Activated T-cell treated with anti-CD3 and anti-CD28 coated beads for 48 hours (primary cell): ENCODE data around the gene SIK3.
A peak's percentile ranks its signal among the peaks of the same experiment; 100 is the strongest.

Experiments
- DNase-seq: peaks from one replicate; pipeline ENCODE4 v3.0.0-alpha.2; 2020; ENCODE audit warnings: low read depth

SIK3 gene

GRCh38 chr11:116930586-116930985 lies 167.6 kb downstream of the SIK3 start:
- DNase-seq: no peak

GRCh38 chr11:116930177-116930576 lies 168.1 kb downstream of the SIK3 start:
- DNase-seq: peak; percentile 7

DNA sequence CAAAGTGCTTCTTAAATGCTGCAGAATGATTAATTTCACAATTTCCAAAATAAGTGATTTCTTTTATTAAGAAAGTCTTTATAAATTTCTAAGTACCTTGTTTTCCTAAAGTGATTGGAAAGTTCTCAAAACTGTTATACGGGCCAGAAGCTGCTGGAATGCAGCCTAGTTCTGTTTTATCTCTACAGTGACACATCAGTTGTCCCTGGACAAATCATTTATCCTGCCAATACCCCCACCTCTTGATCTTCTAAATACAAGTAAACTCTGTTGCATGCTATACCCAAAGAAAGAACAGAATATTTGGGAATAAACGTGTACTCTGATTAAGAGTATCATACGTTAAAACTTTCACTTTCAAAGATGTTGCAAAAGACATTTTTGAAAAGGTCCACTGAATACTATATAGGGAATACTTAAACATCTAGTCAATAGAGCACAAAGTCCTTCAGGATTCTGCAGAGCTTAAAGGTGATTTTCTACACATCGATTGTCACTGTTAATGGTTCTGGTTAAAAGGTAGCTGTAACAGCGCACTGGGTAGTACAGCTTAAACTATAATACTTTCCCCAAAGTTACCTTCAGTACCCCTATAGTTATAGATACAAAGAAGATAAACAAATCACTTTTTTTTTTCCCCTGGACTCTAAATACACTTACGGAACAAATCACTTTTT lies 168.7 kb downstream of the SIK3 start:
- DNase-seq: no peak

GRCh38 chr11:116928845-116929244 lies 169.4 kb downstream of the SIK3 start:
- no peak for DNase-seq

DNA sequence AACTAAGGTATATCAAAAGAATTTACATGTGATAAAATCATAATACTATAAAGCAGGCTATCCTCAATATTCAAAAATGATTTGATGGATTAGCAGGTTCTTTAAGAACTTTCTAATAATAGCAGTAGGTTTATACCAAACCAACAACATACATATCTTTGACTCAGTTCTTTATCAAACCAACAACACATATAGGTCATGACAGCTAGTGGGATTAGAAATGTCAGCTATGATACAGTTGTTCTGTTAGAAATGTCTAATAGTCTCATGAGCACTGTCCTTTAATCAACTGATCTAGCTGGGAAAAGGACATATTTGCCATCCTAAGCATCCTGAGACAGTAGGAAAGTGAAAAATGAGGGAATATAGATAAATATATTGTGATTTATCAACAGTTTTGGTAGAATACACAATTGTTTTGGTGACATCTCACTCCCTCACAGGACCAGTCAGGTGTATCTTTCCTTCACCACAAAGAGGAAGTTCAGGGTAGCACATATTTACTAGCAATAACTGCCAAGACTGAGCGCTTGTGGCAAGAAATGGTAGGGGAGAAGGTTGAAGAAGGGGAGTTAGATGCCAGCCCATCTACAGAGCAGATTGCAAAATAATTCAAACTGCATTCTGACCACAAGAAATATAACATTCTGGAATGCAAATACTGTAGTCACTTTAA lies 170.0 kb downstream of the SIK3 start:
- DNase-seq: no peak

DNA sequence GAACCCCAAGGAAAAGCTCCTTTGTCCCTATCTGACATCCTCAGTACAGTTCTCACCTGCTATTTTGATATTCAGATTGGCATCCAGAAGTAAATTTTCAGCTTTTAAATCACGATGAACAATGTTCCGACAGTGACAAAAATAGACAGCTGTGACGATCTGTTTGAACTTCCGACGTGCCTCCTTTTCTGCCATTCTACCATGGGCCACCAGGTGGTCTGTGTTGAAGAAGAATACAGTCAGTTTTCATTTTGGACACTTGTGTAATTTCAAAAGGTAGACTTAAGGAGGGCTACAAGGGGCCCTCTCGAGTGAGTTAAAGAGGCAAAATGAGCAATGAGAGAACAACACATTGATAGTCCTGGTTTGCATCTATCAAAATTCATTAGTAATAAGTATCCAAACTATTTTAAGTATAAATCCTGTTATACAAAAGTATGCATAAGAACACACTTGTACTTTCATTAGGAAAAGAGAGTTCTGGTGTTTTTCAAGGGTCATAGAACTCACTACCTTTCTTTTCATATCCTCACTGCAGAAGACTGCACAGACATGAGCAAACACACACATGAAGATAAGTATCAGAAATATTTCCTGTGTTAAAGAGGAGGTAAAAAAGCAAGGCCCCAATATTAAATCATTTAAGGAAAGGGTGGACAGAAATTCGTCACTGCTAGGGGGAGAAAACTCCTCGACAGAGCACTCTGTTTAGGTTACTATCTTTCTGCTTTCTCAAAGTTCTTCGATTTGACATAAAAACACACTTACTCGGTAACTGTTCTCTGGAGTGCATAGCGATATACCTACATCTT lies 170.9 kb downstream of the SIK3 start:
- peak; percentile 18 for DNase-seq

- DNase-seq: no peak
These were observed 173.2 kb downstream of the SIK3 start for GRCh38 chr11:116925050-116925449.

- DNase-seq: no peak
These were observed 179.1 kb downstream of the SIK3 start for GRCh38 chr11:116918925-116919655.

DNA sequence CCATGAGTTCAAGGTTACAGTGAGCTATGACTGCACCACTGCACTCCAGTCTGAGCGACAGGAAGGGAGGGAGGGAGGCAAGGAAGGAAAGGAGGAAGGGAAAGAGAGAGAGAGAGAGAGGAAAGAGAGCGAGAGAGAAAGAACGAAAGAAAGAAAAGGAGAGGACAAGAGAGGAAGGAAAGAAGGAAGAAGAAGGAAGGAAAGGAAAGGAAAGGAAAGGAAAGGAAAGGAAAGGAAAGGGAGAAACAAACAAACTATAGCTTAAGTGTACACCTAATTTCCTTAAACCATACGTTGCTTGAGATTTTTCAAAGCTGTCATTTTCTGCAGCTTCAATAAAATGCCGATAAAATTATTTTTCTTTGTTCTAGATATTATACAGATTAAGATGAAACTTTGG lies 180.6 kb downstream of the SIK3 start:
- DNase-seq: no peak

DNA sequence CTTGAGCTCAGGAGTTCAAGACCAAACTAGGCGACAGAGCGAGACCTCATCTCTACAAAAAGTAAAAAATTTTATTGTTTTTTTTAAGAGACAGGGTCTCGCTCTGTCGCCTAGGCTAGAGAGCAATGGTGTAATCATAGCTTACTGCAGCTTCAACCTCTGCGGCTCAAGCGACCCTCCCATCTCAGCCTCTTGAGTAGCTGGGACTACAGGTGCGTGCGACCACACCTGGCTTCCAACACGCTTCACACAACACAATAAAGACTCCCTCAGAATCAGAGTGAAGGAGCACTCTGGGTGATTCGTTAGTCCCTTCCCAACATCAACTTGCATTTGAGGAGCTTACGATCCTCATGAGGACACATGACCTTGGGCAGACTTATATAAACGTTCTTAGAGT lies 181.3 kb downstream of the SIK3 start:
- no peak for DNase-seq

GRCh38 chr11:116916052-116916451 lies 182.2 kb downstream of the SIK3 start:
- no peak for DNase-seq

DNA sequence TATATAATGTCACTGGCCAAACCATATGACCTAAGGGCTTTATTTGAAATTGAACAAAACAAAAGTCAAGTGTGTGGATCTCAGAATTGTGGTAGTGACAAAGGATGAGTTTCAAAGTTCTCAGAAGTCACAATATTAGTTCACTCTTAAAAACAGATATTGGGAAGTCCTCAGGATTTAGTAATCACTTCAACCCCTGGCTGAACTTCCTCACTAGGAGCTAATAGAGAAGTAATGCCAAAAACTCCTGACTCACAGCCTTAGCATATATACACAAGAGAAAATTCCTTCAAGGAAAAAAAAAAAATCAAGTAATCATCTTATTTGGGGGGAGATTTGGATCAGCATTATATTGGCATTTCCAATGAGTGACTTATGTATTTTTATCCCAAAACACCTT lies 185.2 kb downstream of the SIK3 start:
- no peak for DNase-seq

GRCh38 chr11:116911976-116912734 lies 186.1 kb downstream of the SIK3 start:
- no peak for DNase-seq

GRCh38 chr11:116910847-116911246 lies 187.4 kb downstream of the SIK3 start:
- no peak for DNase-seq

GRCh38 chr11:116910378-116910777 lies 187.8 kb downstream of the SIK3 start:
- no peak for DNase-seq

DNA sequence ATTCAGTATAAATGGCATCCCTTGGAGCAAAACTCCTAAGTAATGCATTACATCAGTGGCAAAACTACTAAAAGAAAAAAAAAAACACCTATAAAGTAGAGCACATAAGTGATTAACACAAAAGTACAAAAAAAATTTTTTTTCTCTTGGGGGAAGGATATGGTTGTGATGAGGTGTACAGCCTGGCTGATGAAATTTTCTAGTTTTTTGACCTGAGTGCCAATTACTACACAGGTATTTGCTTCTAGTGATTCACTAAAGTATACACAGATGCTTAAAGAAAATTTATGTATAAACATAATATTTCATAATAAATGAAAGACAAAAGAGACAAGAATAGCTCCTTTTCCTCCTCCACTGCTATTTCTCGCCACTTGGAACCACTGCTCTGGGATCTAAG lies 189.0 kb downstream of the SIK3 start:
- DNase-seq: no peak

DNA sequence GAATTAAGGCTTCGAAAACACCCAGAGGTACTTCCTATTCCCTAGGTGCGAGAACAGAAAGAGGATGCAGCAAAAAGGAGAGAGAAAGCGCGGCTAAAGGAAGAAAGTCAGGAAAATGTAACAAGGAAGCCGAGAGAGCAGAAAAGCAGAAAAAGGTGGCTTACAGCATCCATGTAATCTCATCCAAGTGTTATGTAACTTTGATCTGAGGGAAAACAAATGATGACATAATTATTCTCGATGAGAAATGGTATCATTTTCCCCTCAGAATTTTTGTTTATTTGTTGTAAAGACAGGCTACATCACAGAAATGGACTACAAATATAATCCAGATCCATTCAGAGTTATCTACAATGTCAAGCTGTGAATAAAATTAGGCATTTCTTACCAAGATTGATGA lies 191.7 kb downstream of the SIK3 start:
- DNase-seq: no peak

DNA sequence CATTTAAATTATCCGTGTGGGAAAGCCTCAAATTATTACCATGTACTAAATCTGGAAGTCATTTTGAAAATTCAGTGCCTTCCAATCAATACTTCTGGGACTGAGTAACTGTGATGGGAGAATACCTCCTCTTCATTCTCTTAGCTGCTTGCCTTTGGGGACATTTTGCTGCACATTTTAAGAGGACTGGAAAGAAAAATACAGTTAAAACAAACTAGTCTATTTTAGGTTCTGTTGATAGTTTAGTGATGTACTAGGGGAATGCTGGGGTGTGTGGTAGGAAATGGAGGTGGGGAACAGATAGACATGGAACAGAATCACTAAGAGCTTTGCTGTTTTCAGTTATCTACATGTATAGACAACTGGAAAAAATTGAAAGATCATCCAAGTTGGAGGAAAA lies 195.1 kb downstream of the SIK3 start:
- no peak for DNase-seq

DNA sequence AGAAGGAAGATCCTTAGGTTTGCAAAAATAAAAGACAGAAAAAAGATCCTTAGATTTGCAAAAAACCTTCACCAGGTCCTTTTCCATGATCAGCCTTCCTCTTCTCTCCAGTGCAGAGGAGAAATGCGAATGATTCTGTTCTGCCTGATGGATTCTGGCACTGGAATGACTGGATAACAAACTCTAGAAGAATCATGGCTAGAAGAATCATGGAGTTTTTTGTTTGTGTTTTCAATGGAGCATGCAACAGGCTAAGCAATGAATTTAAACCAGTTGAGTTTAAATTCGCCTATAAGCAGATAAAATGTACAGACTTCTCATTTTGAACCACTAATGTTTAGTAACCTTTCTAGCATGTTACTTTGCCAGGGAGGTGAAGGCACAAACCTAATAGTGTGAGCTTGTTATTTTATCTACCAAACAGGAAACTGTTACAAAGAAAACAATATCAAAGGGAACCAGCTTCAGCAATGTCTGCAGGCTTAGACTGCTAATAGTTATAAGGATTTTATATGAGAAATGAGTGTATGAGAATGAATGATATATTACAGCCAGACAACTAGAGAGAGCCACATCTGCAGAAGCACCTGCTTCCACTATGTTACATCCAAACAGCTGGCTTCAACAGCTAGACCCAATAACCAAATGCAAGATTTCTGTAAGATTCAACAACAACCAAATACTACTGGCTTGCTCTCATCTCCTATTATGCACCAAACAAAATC lies 196.1 kb downstream of the SIK3 start:
- no peak for DNase-seq

GRCh38 chr11:116901211-116901610 lies 197.0 kb downstream of the SIK3 start:
- no peak for DNase-seq

DNA sequence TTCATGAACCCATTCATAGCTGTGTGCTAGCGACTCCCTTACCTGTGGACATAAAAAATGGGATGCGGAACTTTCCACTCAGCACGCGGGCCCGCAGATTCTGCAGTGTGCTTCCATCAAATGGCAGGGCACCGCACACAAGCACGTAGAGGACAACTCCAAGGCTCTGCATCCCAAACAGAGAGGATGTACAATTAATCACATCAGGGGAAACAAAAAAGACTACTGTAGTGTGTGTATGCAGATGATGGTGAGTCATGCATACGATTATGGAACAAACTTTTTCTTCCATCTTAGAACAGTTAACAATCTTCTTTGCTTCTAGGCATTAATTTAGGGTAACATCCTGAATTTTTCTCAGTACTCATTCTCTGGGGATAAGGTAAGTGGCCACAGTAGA lies 202.0 kb downstream of the SIK3 start:
- no peak for DNase-seq
